MCF 10A (cell line): ENCODE measurements around the gene LRRK2. TPM values are rescaled to one million over a fixed set of nuclear protein-coding genes. Genes with fewer than 3 reads are reported as not detected.

Experiments used
- BruUV-seq: library from RNA; stranded (reverse); fragments of 400-500 nt; replicated peaks from 2 replicates; lab custom pipeline; 2021; lab: Mats Ljungman, UMichigan
- CTCF ChIA-PET: fragments of 300-600 bp; sonication (Branson Sonifier 250); formaldehyde crosslinking; extraction: SDS; loops from one replicate; lab custom pipeline; 2021; ENCODE audit warnings: antibody characterized with exemption, inconsistent platforms; lab: Yijun Ruan, JAX
- POLR2A ChIA-PET: fragments of 300-600, 350-650 bp; sonication (Branson Sonifier 250); formaldehyde crosslinking; extraction: SDS; loops from one replicate; lab custom pipeline; 2020; ENCODE audit warnings: antibody characterized with exemption, inconsistent platforms; lab: Yijun Ruan, JAX
- DNase-seq: peaks from one replicate; pipeline ENCODE4 v3.0.0-alpha.2; 2018; ENCODE audit not compliant: unreplicated experiment
- H3K27ac Mint-ChIP-seq: one replicate; pipeline ENCODE4 v1.8.0; 2022; ENCODE audit warnings: mild to moderate bottlenecking, low read depth, mixed read lengths; ENCODE audit not compliant: unreplicated experiment
- H3K27me3 Mint-ChIP-seq: one replicate; pipeline ENCODE4 v1.8.0; 2022; ENCODE audit warnings: mixed read lengths; ENCODE audit not compliant: insufficient read depth, unreplicated experiment
- H3K36me3 Mint-ChIP-seq: one replicate; pipeline ENCODE4 v1.8.0; 2022; ENCODE audit warnings: mild to moderate bottlenecking, moderate library complexity, mixed read lengths; ENCODE audit not compliant: insufficient read depth, unreplicated experiment
- H3K4me1 Mint-ChIP-seq: one replicate; pipeline ENCODE4 v1.8.0; 2022; ENCODE audit warnings: mixed read lengths; ENCODE audit not compliant: insufficient read depth, unreplicated experiment
- H3K4me3 Mint-ChIP-seq: one replicate; pipeline ENCODE4 v1.8.0; 2022; ENCODE audit warnings: mild to moderate bottlenecking, moderate library complexity, mixed read lengths; ENCODE audit not compliant: unreplicated experiment
- H3K9me3 Mint-ChIP-seq: one replicate; pipeline ENCODE4 v1.8.0; 2022; ENCODE audit warnings: mixed read lengths; ENCODE audit not compliant: unreplicated experiment
- intact Hi-C: fragments of 100-400 bp; cut with micrococcal nuclease; formaldehyde crosslinking; loops from 2 replicates; pipeline ENCODE4 v1.14.1; 2022
- total RNA-seq: library from RNA; stranded (reverse); gene quantifications from 2 replicates; pipeline ENCODE4 v1.2.3, GENCODE V29; 2022
- TF ChIP-seq, protein P1 (sequence below): fragments of 200-600 bp; IDR thresholded peaks from one replicate; pipeline ENCODE4 v1.8.0; 2022; ENCODE audit warnings: antibody characterized with exemption, mild to moderate bottlenecking; ENCODE audit not compliant: unreplicated experiment

LRRK2 gene
- total RNA-seq, 1 experiment from 2014 or later: 4.2 TPM

DNA sequence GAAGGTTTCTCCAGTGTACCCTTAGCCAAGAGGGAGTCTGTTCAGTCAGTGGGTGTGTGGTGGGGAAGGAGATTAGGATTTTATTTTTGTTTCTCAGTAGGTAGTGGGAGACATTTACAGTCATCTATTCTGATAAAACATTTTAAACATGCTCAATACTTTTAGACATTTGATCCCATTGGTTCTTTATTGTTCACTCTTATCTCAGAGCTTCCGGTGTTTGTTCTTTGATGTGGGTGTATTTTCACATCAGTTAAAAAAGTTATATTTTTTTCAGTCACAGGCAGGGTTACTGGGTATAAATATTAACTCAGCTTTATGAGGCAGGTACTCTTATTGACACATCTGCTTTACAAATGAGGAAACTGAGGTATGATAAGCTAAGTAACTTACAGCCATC, 43.3 kb upstream of the LRRK2 start:
- H3K36me3 Mint-ChIP-seq: peaks cover 8% of the 10 kb centered on the region
- no peak overlapping the region for H3K4me3 Mint-ChIP-seq
- H3K4me1 Mint-ChIP-seq: no peaks in the 10 kb centered on the region
- DNase-seq: no peak
- TF ChIP-seq, protein P1, sequence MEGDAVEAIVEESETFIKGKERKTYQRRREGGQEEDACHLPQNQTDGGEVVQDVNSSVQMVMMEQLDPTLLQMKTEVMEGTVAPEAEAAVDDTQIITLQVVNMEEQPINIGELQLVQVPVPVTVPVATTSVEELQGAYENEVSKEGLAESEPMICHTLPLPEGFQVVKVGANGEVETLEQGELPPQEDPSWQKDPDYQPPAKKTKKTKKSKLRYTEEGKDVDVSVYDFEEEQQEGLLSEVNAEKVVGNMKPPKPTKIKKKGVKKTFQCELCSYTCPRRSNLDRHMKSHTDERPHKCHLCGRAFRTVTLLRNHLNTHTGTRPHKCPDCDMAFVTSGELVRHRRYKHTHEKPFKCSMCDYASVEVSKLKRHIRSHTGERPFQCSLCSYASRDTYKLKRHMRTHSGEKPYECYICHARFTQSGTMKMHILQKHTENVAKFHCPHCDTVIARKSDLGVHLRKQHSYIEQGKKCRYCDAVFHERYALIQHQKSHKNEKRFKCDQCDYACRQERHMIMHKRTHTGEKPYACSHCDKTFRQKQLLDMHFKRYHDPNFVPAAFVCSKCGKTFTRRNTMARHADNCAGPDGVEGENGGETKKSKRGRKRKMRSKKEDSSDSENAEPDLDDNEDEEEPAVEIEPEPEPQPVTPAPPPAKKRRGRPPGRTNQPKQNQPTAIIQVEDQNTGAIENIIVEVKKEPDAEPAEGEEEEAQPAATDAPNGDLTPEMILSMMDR: no peak
- BruUV-seq: no TSS peak
- no peaks in the 10 kb centered on the region for H3K27me3 Mint-ChIP-seq
- CTCF ChIA-PET: interaction anchor here (0.6 to 2.9 kb wide), 3 partner anchors 12 to 408 kb away, joined by 3 to 9 read pairs (median 4); no protein-coding TSS in a partner anchor
- POLR2A ChIA-PET: interaction anchor here (0.9 to 1.2 kb wide), 2 partner anchors 11 to 23 kb away, joined by 3 read pairs; no protein-coding TSS in a partner anchor
- no peak overlapping the region for H3K27ac Mint-ChIP-seq
- H3K9me3 Mint-ChIP-seq: no peaks in the 10 kb centered on the region
- intact Hi-C loops: no loop called here

DNA sequence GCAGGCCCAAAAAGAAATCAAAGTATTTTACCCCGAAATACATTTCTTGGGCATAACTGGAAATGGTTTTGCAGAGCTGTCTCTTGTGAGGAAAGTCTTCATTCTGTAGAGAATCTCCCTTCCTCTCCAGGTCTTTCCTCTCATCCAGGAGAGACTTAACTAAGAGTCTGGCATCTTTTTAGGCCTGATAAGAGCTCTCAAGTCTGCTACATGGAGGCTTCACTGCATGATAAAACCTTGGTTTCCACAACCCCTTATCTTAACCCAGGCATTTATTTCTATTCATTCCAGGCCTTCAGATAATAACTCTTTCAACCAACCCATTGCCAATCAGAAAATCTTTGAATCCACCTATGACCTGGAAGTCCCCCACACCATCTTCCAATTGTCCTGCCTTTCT, 41.1 kb upstream of the LRRK2 start:
- Mint-ChIP-seq H3K4me1 (no peaks in the 10 kb centered on the region), H3K9me3 (no peaks in the 10 kb centered on the region), H3K36me3 (peaks cover 8% of the 10 kb centered on the region), H3K27me3 (no peaks in the 10 kb centered on the region), H3K27ac (no peak overlapping the region), H3K4me3 (no peak overlapping the region)
- intact Hi-C loops: no loop called here
- DNase-seq: no peak
- POLR2A ChIA-PET: interaction anchor here (1.0 to 2.0 kb wide), 2 partner anchors 8 to 11 kb away, joined by 5 read pairs; no protein-coding TSS in a partner anchor
- CTCF ChIA-PET: interaction anchor here (0.7 to 1.5 kb wide), 2 partner anchors 9 to 25 kb away, joined by 3 read pairs; no protein-coding TSS in a partner anchor
- no TSS peak for BruUV-seq
- TF ChIP-seq, protein P1: no peak

DNA sequence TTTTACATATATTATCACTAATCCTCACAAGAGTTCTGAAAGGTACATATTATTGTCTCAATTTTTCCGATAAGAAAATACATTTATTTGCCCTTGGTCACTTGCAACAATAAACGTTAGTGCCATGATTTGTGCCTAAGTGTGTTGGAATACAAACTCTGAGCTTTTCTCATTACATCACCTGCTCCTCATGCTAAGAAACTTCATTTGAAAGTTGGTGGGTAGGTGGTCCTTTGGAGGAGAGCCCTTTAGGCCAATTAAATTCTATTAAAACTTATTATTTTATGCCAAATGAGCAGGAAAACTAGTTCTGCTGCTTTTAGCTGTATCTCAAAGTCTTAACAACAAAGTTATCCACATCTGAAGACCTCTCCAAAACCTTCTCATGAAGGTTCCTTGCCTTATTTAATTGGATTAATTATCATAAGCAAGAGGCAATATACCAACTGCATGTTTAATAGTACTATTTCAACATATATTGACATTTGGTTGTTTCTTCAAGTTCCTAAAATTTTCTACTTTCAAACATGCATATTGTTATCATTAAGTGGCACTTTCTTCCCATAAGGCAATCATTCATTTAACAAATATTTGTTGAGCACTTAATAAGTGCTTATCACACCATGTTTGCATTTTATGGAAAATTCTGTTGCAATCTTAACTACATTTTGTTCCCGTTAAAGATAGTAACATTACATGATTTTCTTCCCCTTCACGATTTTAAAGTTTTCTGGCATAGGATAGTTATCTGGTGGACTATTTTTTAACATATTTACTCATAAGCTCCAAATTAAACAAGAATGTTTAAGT, 40.1 kb upstream of the LRRK2 start:
- H3K36me3 Mint-ChIP-seq: peaks cover 8% of the 10 kb centered on the region
- H3K4me1 Mint-ChIP-seq: no peaks in the 10 kb centered on the region
- no peak for DNase-seq
- BruUV-seq: no TSS peak
- H3K27me3 Mint-ChIP-seq: no peaks in the 10 kb centered on the region
- H3K4me3 Mint-ChIP-seq: no peak overlapping the region
- no peak overlapping the region for H3K27ac Mint-ChIP-seq
- H3K9me3 Mint-ChIP-seq: no peaks in the 10 kb centered on the region
- TF ChIP-seq, protein P1: no peak
- ChIA-PET POLR2A (interaction anchor here (0.7 to 2.0 kb wide), 5 partner anchors 7 to 40 kb away, joined by 3 to 5 read pairs (median 3); partner anchors contain the start of gene LRRK2), CTCF (interaction anchor here (0.8 to 1.5 kb wide), 3 partner anchors 10 to 19 kb away, joined by 3 read pairs; no protein-coding TSS in a partner anchor)
- intact Hi-C loops: no loop called here

- H3K27me3 Mint-ChIP-seq: no peaks in the 10 kb centered on the region
- peaks cover 8% of the 10 kb centered on the region for H3K36me3 Mint-ChIP-seq
- DNase-seq: no peak
- ChIA-PET POLR2A (interaction anchor here (0.6 to 2.0 kb wide), 5 partner anchors 9 to 132 kb away, joined by 3 to 5 read pairs (median 3); partner anchors contain the start of gene LRRK2), CTCF (interaction anchor here (0.5 to 1.5 kb wide), 4 partner anchors 9 to 1108 kb away, joined by 3 to 4 read pairs (median 3); no protein-coding TSS in a partner anchor)
- BruUV-seq: no TSS peak
- no peaks in the 10 kb centered on the region for H3K9me3 Mint-ChIP-seq
- TF ChIP-seq, protein P1: no peak
- H3K27ac Mint-ChIP-seq: no peak overlapping the region
- no peaks in the 10 kb centered on the region for H3K4me1 Mint-ChIP-seq
- no peak overlapping the region for H3K4me3 Mint-ChIP-seq
- intact Hi-C loops: no loop called here
These were observed 39.5 kb upstream of the LRRK2 start for GRCh38 chr12:40185303-40185693.
